Effector memory CD4-positive, alpha-beta T cell (primary cell): Measurements from ENCODE around the gene TXNRD2.

ENCODE experiments used
- DNase-seq, 3 donors: peaks; one replicate each; pipeline ENCODE4 v3.0.0-alpha.2; 2020
- H3K27ac ChIP-seq: 2 replicates; pipeline ENCODE4 v1.7.0; 2013; ENCODE audit warnings: mild to moderate bottlenecking, low read length, moderate library complexity; ENCODE audit not compliant: insufficient read depth, poor library complexity, severe bottlenecking
- H3K27me3 ChIP-seq: replicated peaks from 2 replicates; pipeline ENCODE4 v1.7.0; 2013; ENCODE audit warnings: mild to moderate bottlenecking, low read length; ENCODE audit not compliant: insufficient read depth, control insufficient read depth, poor library complexity, severe bottlenecking
- H3K36me3 ChIP-seq: 2 replicates; pipeline ENCODE4 v1.7.0; 2013; ENCODE audit warnings: mild to moderate bottlenecking, low read length, moderate library complexity; ENCODE audit not compliant: control insufficient read depth, insufficient read depth
- H3K4me1 ChIP-seq: 2 replicates; pipeline ENCODE4 v1.7.0; 2013; ENCODE audit warnings: low read length, mild to moderate bottlenecking; ENCODE audit not compliant: control insufficient read depth, insufficient read depth, poor library complexity, severe bottlenecking
- H3K4me3 ChIP-seq: 2 replicates; pipeline ENCODE4 v1.7.0; 2013; ENCODE audit warnings: low read length, low read depth, mild to moderate bottlenecking; ENCODE audit not compliant: insufficient read depth, poor library complexity, severe bottlenecking
- H3K9me3 ChIP-seq: 2 replicates; pipeline ENCODE4 v1.7.0; 2013; ENCODE audit warnings: mild to moderate bottlenecking, low read length, moderate library complexity; ENCODE audit not compliant: control insufficient read depth

TXNRD2 gene

GRCh38 chr22:19879992-19880785 is 61.4 kb downstream of the TXNRD2 start:
- Histone ChIP-seq H3K4me3 (no peak overlapping the region), H3K27me3 (no peaks in the 10 kb centered on the region), H3K9me3 (no peaks in the 10 kb centered on the region), H3K36me3 (no peaks in the 10 kb centered on the region), H3K4me1 (peaks cover 8% of the 10 kb centered on the region), H3K27ac (no peak overlapping the region)
- no peak for DNase-seq

GRCh38 chr22:19879643-19879991 is 62.0 kb downstream of the TXNRD2 start:
- no peak overlapping the region for H3K27ac ChIP-seq
- no peak overlapping the region for H3K4me3 ChIP-seq

GRCh38 chr22:19879246-19879570 is 62.4 kb downstream of the TXNRD2 start:
- Histone ChIP-seq H3K27ac (no peak overlapping the region), H3K4me1 (peaks cover 9% of the 10 kb centered on the region), H3K9me3 (no peaks in the 10 kb centered on the region), H3K27me3 (no peaks in the 10 kb centered on the region), H3K4me3 (no peak overlapping the region), H3K36me3 (no peaks in the 10 kb centered on the region)
- no peak for DNase-seq

More at GRCh38 chr22:19879643-19879991, 62.0 kb downstream of the TXNRD2 start:
- H3K9me3 ChIP-seq = no peaks in the 10 kb centered on the region
- peaks cover 7% of the 10 kb centered on the region for H3K4me1 ChIP-seq
- no peaks in the 10 kb centered on the region for H3K36me3 ChIP-seq
- no peak for DNase-seq
- H3K27me3 ChIP-seq = no peaks in the 10 kb centered on the region

- H3K9me3 ChIP-seq = no peaks in the 10 kb centered on the region
- no peak overlapping the region for H3K4me3 ChIP-seq
- H3K27ac ChIP-seq = no peak overlapping the region
- no peak for DNase-seq
- H3K4me1 ChIP-seq = peaks cover 13% of the 10 kb centered on the region
- H3K36me3 ChIP-seq = no peaks in the 10 kb centered on the region
- H3K27me3 ChIP-seq = no peaks in the 10 kb centered on the region
Measured at GRCh38 chr22:19878461-19879245, 63.0 kb downstream of the TXNRD2 start.

GRCh38 chr22:19877626-19878339 is 63.8 kb downstream of the TXNRD2 start:
- H3K4me3 ChIP-seq = no peak overlapping the region
- no peak for DNase-seq
- no peaks in the 10 kb centered on the region for H3K36me3 ChIP-seq
- H3K27ac ChIP-seq = no peak overlapping the region
- peaks cover 13% of the 10 kb centered on the region for H3K4me1 ChIP-seq
- no peaks in the 10 kb centered on the region for H3K27me3 ChIP-seq
- H3K9me3 ChIP-seq = no peaks in the 10 kb centered on the region

GRCh38 chr22:19876941-19877625 is 64.5 kb downstream of the TXNRD2 start:
- H3K9me3 ChIP-seq = no peaks in the 10 kb centered on the region
- H3K36me3 ChIP-seq = no peaks in the 10 kb centered on the region
- H3K4me3 ChIP-seq = no peak overlapping the region
- H3K27ac ChIP-seq = no peak overlapping the region
- no peak for DNase-seq
- no peaks in the 10 kb centered on the region for H3K27me3 ChIP-seq
- H3K4me1 ChIP-seq = peaks cover 13% of the 10 kb centered on the region

- no peak for DNase-seq
- Histone ChIP-seq H3K4me1 (peaks cover 13% of the 10 kb centered on the region), H3K9me3 (no peaks in the 10 kb centered on the region), H3K27me3 (no peaks in the 10 kb centered on the region), H3K36me3 (no peaks in the 10 kb centered on the region), H3K4me3 (no peak overlapping the region), H3K27ac (no peak overlapping the region)
Measured at GRCh38 chr22:19876314-19876940, 65.2 kb downstream of the TXNRD2 start.

- H3K27ac ChIP-seq = no peak overlapping the region
- H3K9me3 ChIP-seq = no peaks in the 10 kb centered on the region
- H3K4me1 ChIP-seq = peaks cover 13% of the 10 kb centered on the region
Measured at GRCh38 chr22:19875531-19876313, 65.9 kb downstream of the TXNRD2 start.

GRCh38 chr22:19875061-19875530 is 66.5 kb downstream of the TXNRD2 start:
- Histone ChIP-seq H3K9me3 (no peaks in the 10 kb centered on the region), H3K4me1 (peaks cover 13% of the 10 kb centered on the region), H3K4me3 (no peak overlapping the region), H3K36me3 (no peaks in the 10 kb centered on the region), H3K27me3 (no peaks in the 10 kb centered on the region), H3K27ac (peak overlapping the region; percentile 10)
- DNase-seq = no peak

More at GRCh38 chr22:19875531-19876313, 65.9 kb downstream of the TXNRD2 start:
- DNase-seq = no peak
- Histone ChIP-seq H3K36me3 (no peaks in the 10 kb centered on the region), H3K27me3 (no peaks in the 10 kb centered on the region), H3K4me3 (no peak overlapping the region)
